ENCODE data around the gene NDST3. TPM values are rescaled to one million over a fixed set of nuclear protein-coding genes. Genes with fewer than 3 reads are reported as not detected.

NDST3 gene
- total and polyA plus RNA-seq, 8 donors, result 0.02 TPM; not detected in 7

GRCh38 chr4:118285931-118286330 lies 251.6 kb downstream of the NDST3 start:
- DNase-seq (no peak), FAIRE-seq (no peak), ATAC-seq (no peak)
- Histone ChIP-seq H3K9me3 (no peaks in the 10 kb centered on the region), H3K4me1 (peaks cover 13 to 17% (median 15%) of the 10 kb centered on the region in 3 donors), H3K27ac (no peak overlapping the region), H3K4me3 (no peak overlapping the region), H3K27me3 (no peaks in the 10 kb centered on the region), H3K36me3 (no peaks in the 10 kb centered on the region)
- intact Hi-C loops (cut with DNase I), result loop anchor here in 2 of 3 donors (10.0 kb wide), 1 partner anchor 59 kb away; no protein-coding TSS in a partner anchor
- WGBS, 2 donors, result 96 to 98% methylated on average over 4 of the region's 4 CpGs
- TF ChIP-seq CTCF (IDR thresholded peaks at IDR 0.05), result no peak

GRCh38 chr4:118286685-118287084 lies 252.4 kb downstream of the NDST3 start:
- H3K27me3 ChIP-seq, result no peaks in the 10 kb centered on the region
- H3K4me1 ChIP-seq, result peaks cover 7 to 12% (median 10%) of the 10 kb centered on the region in 3 donors
- FAIRE-seq (no peak), DNase-seq (no peak), ATAC-seq (no peak)
- intact Hi-C loops (cut with DNase I), result loop anchor here in 2 of 3 donors (10.0 kb wide), 1 partner anchor 58 kb away; no protein-coding TSS in a partner anchor
- TF ChIP-seq CTCF (IDR thresholded peaks at IDR 0.05), result no peak
- no peaks in the 10 kb centered on the region for H3K36me3 ChIP-seq
- 89 to 92% methylated on average over 3 of the region's 3 CpGs for WGBS, 2 donors
- no peak overlapping the region for H3K4me3 ChIP-seq
- no peak overlapping the region for H3K27ac ChIP-seq
- H3K9me3 ChIP-seq, result no peaks in the 10 kb centered on the region

GRCh38 chr4:118287711-118288451 lies 253.6 kb downstream of the NDST3 start:
- H3K36me3 ChIP-seq, result no peaks in the 10 kb centered on the region
- peaks cover 0 to 2% (median 0%) of the 10 kb centered on the region in 3 donors for H3K4me1 ChIP-seq
- intact Hi-C loops (cut with DNase I), result loop anchor here in 2 of 3 donors (10.0 kb wide), 1 partner anchor 57 kb away; no protein-coding TSS in a partner anchor
- ATAC-seq (no peak), FAIRE-seq (peak; percentile 13), DNase-seq (no peak)
- H3K27ac ChIP-seq, result no peak overlapping the region
- no peak overlapping the region for H3K4me3 ChIP-seq
- 80 to 87% methylated on average over 2 of the region's 2 CpGs for WGBS, 2 donors
- no peaks in the 10 kb centered on the region for H3K27me3 ChIP-seq
- no peaks in the 10 kb centered on the region for H3K9me3 ChIP-seq
- TF ChIP-seq CTCF (IDR thresholded peaks at IDR 0.05), result no peak

GRCh38 chr4:118289794-118290193 lies 255.5 kb downstream of the NDST3 start:
- Histone ChIP-seq H3K27me3 (no peaks in the 10 kb centered on the region), H3K4me3 (no peak overlapping the region), H3K9me3 (no peaks in the 10 kb centered on the region), H3K4me1 (no peaks in the 10 kb centered on the region), H3K27ac (no peak overlapping the region), H3K36me3 (no peaks in the 10 kb centered on the region)
- FAIRE-seq (no peak), DNase-seq (no peak), ATAC-seq (no peak)
- 35 to 39% methylated on average over 1 of the region's 1 CpG for WGBS, 2 donors
- TF ChIP-seq CTCF (IDR thresholded peaks at IDR 0.05), result no peak
- intact Hi-C loops (cut with DNase I), result loop anchor here in 2 of 3 donors (10.0 kb wide), 1 partner anchor 55 kb away; no protein-coding TSS in a partner anchor

- Histone ChIP-seq H3K4me3 (no peak overlapping the region), H3K27me3 (no peaks in the 10 kb centered on the region), H3K9me3 (no peaks in the 10 kb centered on the region), H3K36me3 (no peaks in the 10 kb centered on the region), H3K4me1 (no peaks in the 10 kb centered on the region), H3K27ac (no peak overlapping the region)
- intact Hi-C loops (cut with DNase I), result no loop called here
- ATAC-seq (no peak), FAIRE-seq (no peak), DNase-seq (no peak)
- TF ChIP-seq CTCF (IDR thresholded peaks at IDR 0.05), result no peak
- WGBS, 2 donors, result 85 to 86% methylated on average over 2 of the region's 2 CpGs
Observed at GRCh38 chr4:118290951-118291350, 256.7 kb downstream of the NDST3 start.
